Upper lobe of right lung (tissue), 1 donor: ENCODE data around the gene THEM4. TPM values are rescaled to one million over a fixed set of nuclear protein-coding genes. Genes with fewer than 3 reads are reported as not detected.

Experiments used
- ATAC-seq: fragments of 200-7000 bp; cut with Tn5 transposase; one replicate; pipeline ENCODE4 v1.9.1; 2020; ENCODE audit warnings: mild to moderate bottlenecking, moderate library complexity
- DNase-seq: peaks from one replicate; pipeline ENCODE4 v3.0.0-alpha.2; 2020
- H3K27ac ChIP-seq: fragments of 200-600 bp; one replicate; pipeline ENCODE4 v1.8.0; 2022
- H3K27me3 ChIP-seq: fragments of 200-600 bp; one replicate; pipeline ENCODE4 v1.8.0; 2022; ENCODE audit warnings: mild to moderate bottlenecking
- H3K36me3 ChIP-seq: fragments of 200-600 bp; one replicate; pipeline ENCODE4 v1.8.0; 2022
- H3K4me1 ChIP-seq: fragments of 200-600 bp; one replicate; pipeline ENCODE4 v1.8.0; 2022
- H3K4me3 ChIP-seq: fragments of 200-600 bp; one replicate; pipeline ENCODE4 v1.8.0; 2022; ENCODE audit warnings: mild to moderate bottlenecking
- H3K9me3 ChIP-seq: fragments of 200-600 bp; one replicate; pipeline ENCODE4 v1.8.0; 2022
- CTCF ChIP-seq: fragments of 200-600 bp; IDR thresholded peaks from one replicate; pipeline ENCODE4 v1.8.0; 2022; ENCODE audit warnings: antibody characterized with exemption
- intact Hi-C: fragments of 100-400 bp; cut with DNase I; formaldehyde crosslinking; loops from one replicate; pipeline ENCODE4 v1.11.0; 2022
- total RNA-seq: library from RNA; stranded (reverse); fragmentation: NEBNext Ultra II Directional; extraction: Animal tissue kit (Norgen Biotek cat#: 25700); gene quantifications from one replicate; pipeline ENCODE4 v1.2.1, GENCODE V29; 2021
- donor health status: DM: no; HTN: yes; CAD: no; lungs with severe emphysema.

Gene THEM4
- total RNA-seq, 1 donor from 2014 or later = 14.0 TPM

GRCh38 chr1:151923422-151923821 is 14.1 kb upstream of the THEM4 start:
- intact Hi-C loops = no loop called here
- Histone ChIP-seq H3K4me3 (no peak overlapping the region), H3K27me3 (no peaks in the 10 kb centered on the region), H3K4me1 (no peaks in the 10 kb centered on the region), H3K36me3 (no peaks in the 10 kb centered on the region), H3K27ac (no peak overlapping the region), H3K9me3 (no peaks in the 10 kb centered on the region)
- DNase-seq = no peak
- no peak for ATAC-seq
- no peak for TF ChIP-seq CTCF

GRCh38 chr1:151920149-151920548 is 10.8 kb upstream of the THEM4 start:
- Histone ChIP-seq H3K27me3 (no peaks in the 10 kb centered on the region), H3K27ac (no peak overlapping the region), H3K4me1 (no peaks in the 10 kb centered on the region), H3K4me3 (no peak overlapping the region), H3K9me3 (no peaks in the 10 kb centered on the region), H3K36me3 (no peaks in the 10 kb centered on the region)
- no peak for TF ChIP-seq CTCF
- peak; percentile 58 for ATAC-seq
- DNase-seq = no peak
- intact Hi-C loops = no loop called here

GRCh38 chr1:151918819-151919610 is 9.7 kb upstream of the THEM4 start:
- no peak for DNase-seq
- no peaks in the 10 kb centered on the region for H3K9me3 ChIP-seq
- no peak overlapping the region for H3K4me3 ChIP-seq
- no peak overlapping the region for H3K27ac ChIP-seq
- H3K36me3 ChIP-seq = no peaks in the 10 kb centered on the region
- intact Hi-C loops = no loop called here
- no peak for TF ChIP-seq CTCF
- H3K4me1 ChIP-seq = no peaks in the 10 kb centered on the region
- H3K27me3 ChIP-seq = no peaks in the 10 kb centered on the region
- no peak for ATAC-seq

GRCh38 chr1:151918156-151918555 is 8.8 kb upstream of the THEM4 start:
- no peaks in the 10 kb centered on the region for H3K36me3 ChIP-seq
- no peaks in the 10 kb centered on the region for H3K27me3 ChIP-seq
- H3K9me3 ChIP-seq = no peaks in the 10 kb centered on the region
- no peaks in the 10 kb centered on the region for H3K4me1 ChIP-seq
- TF ChIP-seq CTCF = no peak
- intact Hi-C loops = no loop called here
- DNase-seq (no peak), ATAC-seq (no peak)
- no peak overlapping the region for H3K4me3 ChIP-seq
- no peak overlapping the region for H3K27ac ChIP-seq

GRCh38 chr1:151916726-151917370 is 7.5 kb upstream of the THEM4 start:
- DNase-seq = no peak

More at GRCh38 chr1:151916726-151917370, 7.5 kb upstream of the THEM4 start:
- Histone ChIP-seq H3K4me1 (no peaks in the 10 kb centered on the region), H3K27me3 (no peaks in the 10 kb centered on the region), H3K9me3 (no peaks in the 10 kb centered on the region), H3K4me3 (no peak overlapping the region), H3K36me3 (no peaks in the 10 kb centered on the region), H3K27ac (no peak overlapping the region)
- no peak for ATAC-seq
- intact Hi-C loops = no loop called here
- TF ChIP-seq CTCF = no peak
